H1 (cell line): ENCODE results near the gene GALNT5. TPM values are rescaled to one million over a fixed set of nuclear protein-coding genes. Genes with fewer than 3 reads are reported as not detected.

ENCODE experiments used
- CBX8 ChIP-seq: fragments of 300-800, 300-1000 bp; sonication (generic); IDR thresholded peaks from 2 replicates; pipeline ENCODE4 v1.7.1; 2016; ENCODE audit warnings: low read depth, low read length, borderline replicate concordance
- EZH2 ChIP-seq: fragments of 200-600 bp; sonication (generic); IDR thresholded peaks from 2 replicates; pipeline ENCODE4 v1.7.1; 2012; ENCODE audit warnings: low read depth, mild to moderate bottlenecking, moderate library complexity, low read length, inconsistent platforms; ENCODE audit not compliant: severe bottlenecking
- JUN ChIP-seq: IDR thresholded peaks from 2 replicates; pipeline ENCODE4 v1.6.1; 2011; ENCODE audit warnings: low read depth, mild to moderate bottlenecking, improper control_type of control experiment, low read length
- POLR2AphosphoS5 ChIP-seq: IDR thresholded peaks from 2 replicates; pipeline ENCODE4 v1.6.1; 2011; ENCODE audit warnings: low read depth, low read length
- ZNF274 ChIP-seq: IDR thresholded peaks from 2 replicates; pipeline ENCODE4 v1.7.0; 2012; ENCODE audit warnings: low read length, borderline replicate concordance; ENCODE audit errors: extremely low read depth
- polyA plus RNA-seq, 7 experiments: library from polyadenylated mRNA; depleted of rRNA in 3 of 7; stranded (reverse) in 5 of 7; unstranded in 2 of 7; fragments of >200 nt in 5 of 7; fragments of 200-250 nt in 2 of 7; gene quantifications; 1 replicate in 5 of 7; 2 replicates in 1 of 7; 4 replicates in 1 of 7; pipeline versions ENCODE4 v1.2.1 to v1.2.3, GENCODE V29; 2011 to 2013; ENCODE audit warnings: missing spikeins in 2 of 7, mixed read lengths in 2 of 7
- total RNA-seq: library from RNA; stranded (reverse); fragmentation: NEBNext Ultra II Directional; extraction: Animal tissue kit (Norgen Biotek cat#: 25700); gene quantifications from 2 replicates; pipeline ENCODE4 v1.2.1, GENCODE V29; 2021
- TF ChIP-seq, protein P1 (sequence below): IDR thresholded peaks from 2 replicates; pipeline ENCODE4 v1.6.1; 2011; ENCODE audit warnings: low read length, improper control_type of control experiment

The GALNT5 gene
- total and polyA plus RNA-seq, 2 of the 8 experiments (the other 6 are each of a cell fraction or from before 2014, with no cell fraction given), result 0.02 to 0.06 TPM

GRCh38 chr2:157261199-157261782 is 3.8 kb downstream of the GALNT5 start (continued):
- no peak for TF ChIP-seq ZNF274
- TF ChIP-seq EZH2, result no peak
- no peak for TF ChIP-seq JUN
- TF ChIP-seq CBX8, result no peak
- TF ChIP-seq, protein P1, sequence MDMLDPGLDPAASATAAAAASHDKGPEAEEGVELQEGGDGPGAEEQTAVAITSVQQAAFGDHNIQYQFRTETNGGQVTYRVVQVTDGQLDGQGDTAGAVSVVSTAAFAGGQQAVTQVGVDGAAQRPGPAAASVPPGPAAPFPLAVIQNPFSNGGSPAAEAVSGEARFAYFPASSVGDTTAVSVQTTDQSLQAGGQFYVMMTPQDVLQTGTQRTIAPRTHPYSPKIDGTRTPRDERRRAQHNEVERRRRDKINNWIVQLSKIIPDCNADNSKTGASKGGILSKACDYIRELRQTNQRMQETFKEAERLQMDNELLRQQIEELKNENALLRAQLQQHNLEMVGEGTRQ, result no peak
- no peak for TF ChIP-seq POLR2AphosphoS5
